ENCODE results near the gene PIEZO2. TPM values are rescaled to one million over a fixed set of nuclear protein-coding genes. Genes with fewer than 3 reads are reported as not detected.

The PIEZO2 gene
- total and polyA plus RNA-seq, 2 experiments from 2014 or later: 24.5 to 70.8 TPM

DNA sequence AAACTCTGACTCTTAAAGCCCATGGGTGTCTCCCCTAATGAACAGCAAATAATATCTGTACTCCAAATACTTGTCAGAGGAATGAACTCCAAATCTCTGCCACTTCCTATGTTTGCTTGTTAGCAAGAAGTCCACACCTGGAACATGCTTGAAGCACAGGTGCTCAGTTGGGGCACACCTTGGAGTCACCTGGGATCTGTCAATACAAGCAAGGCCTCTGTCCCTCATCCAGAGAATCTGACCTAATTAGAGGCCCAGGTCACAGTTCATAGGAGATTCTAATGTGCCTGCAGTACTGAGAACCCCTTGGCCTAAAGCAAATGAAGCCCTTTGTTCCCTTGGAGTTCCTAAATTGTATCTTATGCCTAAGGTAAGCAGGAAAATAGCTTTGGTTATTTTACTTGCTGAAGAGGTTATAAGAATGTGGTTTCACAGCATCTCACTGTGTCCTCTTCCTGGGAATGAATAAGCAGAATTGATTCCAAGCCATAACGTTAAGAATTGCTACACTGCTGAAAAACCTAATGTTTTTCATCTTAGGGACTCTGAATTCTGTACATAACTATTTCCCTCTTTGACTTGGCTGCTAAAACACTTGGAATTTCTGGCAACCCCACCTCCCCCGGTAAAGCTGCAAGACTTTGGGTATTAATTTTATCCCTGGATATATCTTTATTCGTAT lies 113.4 kb downstream of the PIEZO2 start:
- Histone ChIP-seq H3K4me3 (no peak overlapping the region), H3K4me2 (no peak overlapping the region), H3K79me2 (peaks cover 6% of the 10 kb centered on the region), H3K27me3 (no peaks in the 10 kb centered on the region), H3K4me1 (ENCODE audit: insufficient read depth) (peaks cover 20% of the 10 kb centered on the region), H3K36me3 (replicated peaks; ENCODE audit: insufficient read depth, low read depth) (no peaks in the 10 kb centered on the region), H3K9me2 (replicated peaks; ENCODE audit: insufficient read depth) (no peaks in the 10 kb centered on the region), H4K20me1 (ENCODE audit: insufficient read depth, poor library complexity, severe bottlenecking) (no peaks in the 10 kb centered on the region), H3K9me3 (ENCODE audit: low read depth) (no peaks in the 10 kb centered on the region), H3K27ac (no peak overlapping the region), H2AFZ (no peak overlapping the region)
- no peak for DNase-seq (ENCODE audit: low spot score)
- no peak for TF ChIP-seq EZH2phosphoT487 (IDR thresholded peaks at IDR 0.05; ENCODE audit: low read depth, severe bottlenecking, unreplicated experiment)
- TF ChIP-seq, protein P1, sequence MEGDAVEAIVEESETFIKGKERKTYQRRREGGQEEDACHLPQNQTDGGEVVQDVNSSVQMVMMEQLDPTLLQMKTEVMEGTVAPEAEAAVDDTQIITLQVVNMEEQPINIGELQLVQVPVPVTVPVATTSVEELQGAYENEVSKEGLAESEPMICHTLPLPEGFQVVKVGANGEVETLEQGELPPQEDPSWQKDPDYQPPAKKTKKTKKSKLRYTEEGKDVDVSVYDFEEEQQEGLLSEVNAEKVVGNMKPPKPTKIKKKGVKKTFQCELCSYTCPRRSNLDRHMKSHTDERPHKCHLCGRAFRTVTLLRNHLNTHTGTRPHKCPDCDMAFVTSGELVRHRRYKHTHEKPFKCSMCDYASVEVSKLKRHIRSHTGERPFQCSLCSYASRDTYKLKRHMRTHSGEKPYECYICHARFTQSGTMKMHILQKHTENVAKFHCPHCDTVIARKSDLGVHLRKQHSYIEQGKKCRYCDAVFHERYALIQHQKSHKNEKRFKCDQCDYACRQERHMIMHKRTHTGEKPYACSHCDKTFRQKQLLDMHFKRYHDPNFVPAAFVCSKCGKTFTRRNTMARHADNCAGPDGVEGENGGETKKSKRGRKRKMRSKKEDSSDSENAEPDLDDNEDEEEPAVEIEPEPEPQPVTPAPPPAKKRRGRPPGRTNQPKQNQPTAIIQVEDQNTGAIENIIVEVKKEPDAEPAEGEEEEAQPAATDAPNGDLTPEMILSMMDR (IDR thresholded peaks at IDR 0.05; ENCODE audit: poor library complexity): no peak
- no peak for TF ChIP-seq EZH2 (IDR thresholded peaks at IDR 0.05; ENCODE audit: borderline replicate concordance)
- 87% methylated on average over 3 of the region's 3 CpGs for WGBS (ENCODE audit: low lambda C conversion rate, missing lambda C conversion rate)

DNA sequence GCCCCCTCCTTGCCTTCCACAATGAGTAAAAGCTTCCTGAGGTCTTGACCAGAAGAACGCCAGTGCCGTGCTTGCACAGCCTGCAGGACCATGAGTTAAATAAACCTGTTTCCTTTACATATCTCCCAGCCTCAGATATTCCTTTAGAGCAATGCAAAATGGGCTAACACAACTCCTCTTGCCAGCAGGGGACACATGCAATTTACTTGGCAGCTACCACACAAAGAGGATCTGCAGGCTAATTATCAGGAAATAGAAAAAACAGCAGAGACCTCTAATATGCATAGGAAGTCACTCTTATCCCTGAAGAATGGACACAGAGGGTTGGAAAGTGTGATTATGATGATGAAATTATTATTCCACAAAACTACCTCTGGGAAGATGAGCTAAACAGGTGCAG lies 114.0 kb downstream of the PIEZO2 start:
- peaks cover 20% of the 10 kb centered on the region for H3K4me1 ChIP-seq (ENCODE audit: insufficient read depth)
- H3K79me2 ChIP-seq: peaks cover 4% of the 10 kb centered on the region
- no peaks in the 10 kb centered on the region for H3K9me2 ChIP-seq (replicated peaks; ENCODE audit: insufficient read depth)
- no peaks in the 10 kb centered on the region for H4K20me1 ChIP-seq (ENCODE audit: insufficient read depth, poor library complexity, severe bottlenecking)
- 96% methylated on average over 2 of the region's 2 CpGs for WGBS (ENCODE audit: low lambda C conversion rate, missing lambda C conversion rate)
- TF ChIP-seq, protein P1 (IDR thresholded peaks at IDR 0.05; ENCODE audit: poor library complexity): no peak
- no peaks in the 10 kb centered on the region for H3K36me3 ChIP-seq (replicated peaks; ENCODE audit: insufficient read depth, low read depth)
- H2AFZ ChIP-seq: no peak overlapping the region
- no peak overlapping the region for H3K4me3 ChIP-seq
- DNase-seq (ENCODE audit: low spot score): no peak
- H3K27me3 ChIP-seq: no peaks in the 10 kb centered on the region
- no peak overlapping the region for H3K4me2 ChIP-seq
- no peaks in the 10 kb centered on the region for H3K9me3 ChIP-seq (ENCODE audit: low read depth)
- no peak overlapping the region for H3K27ac ChIP-seq

DNA sequence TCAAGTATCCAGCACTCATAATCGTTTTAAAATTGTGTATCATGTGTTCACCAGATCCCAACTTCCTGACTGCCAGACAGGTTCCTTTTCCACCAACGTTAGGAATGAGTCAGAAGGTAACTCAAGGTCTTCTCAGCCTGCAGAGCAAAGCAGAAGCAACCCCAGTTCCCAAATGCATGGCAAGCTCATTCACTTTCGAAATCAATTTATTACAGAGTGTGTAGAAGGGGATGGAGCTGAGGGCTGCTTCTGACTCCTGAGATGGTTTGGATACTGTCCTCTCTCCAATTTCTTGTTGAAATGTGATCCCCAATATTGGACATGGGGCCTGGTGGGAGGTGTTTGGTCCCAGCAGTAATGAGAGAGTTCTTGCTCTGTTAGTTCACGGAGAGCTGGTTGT lies 114.5 kb downstream of the PIEZO2 start:
- no peaks in the 10 kb centered on the region for H3K9me2 ChIP-seq (replicated peaks; ENCODE audit: insufficient read depth)
- H3K27me3 ChIP-seq: no peaks in the 10 kb centered on the region
- no peak overlapping the region for H3K4me2 ChIP-seq
- H3K4me1 ChIP-seq (ENCODE audit: insufficient read depth): peaks cover 20% of the 10 kb centered on the region
- no peaks in the 10 kb centered on the region for H4K20me1 ChIP-seq (ENCODE audit: insufficient read depth, poor library complexity, severe bottlenecking)
- H3K9me3 ChIP-seq (ENCODE audit: low read depth): no peaks in the 10 kb centered on the region
- no peak overlapping the region for H3K4me3 ChIP-seq
- H2AFZ ChIP-seq: no peak overlapping the region
- H3K79me2 ChIP-seq: peaks cover 3% of the 10 kb centered on the region
- no peak for TF ChIP-seq EZH2 (IDR thresholded peaks at IDR 0.05; ENCODE audit: borderline replicate concordance)
- no peak for TF ChIP-seq EZH2phosphoT487 (IDR thresholded peaks at IDR 0.05; ENCODE audit: low read depth, severe bottlenecking, unreplicated experiment)
- TF ChIP-seq, protein P1 (IDR thresholded peaks at IDR 0.05; ENCODE audit: poor library complexity): no peak
- 78% methylated on average over 4 of the region's 4 CpGs for WGBS (ENCODE audit: low lambda C conversion rate, missing lambda C conversion rate)
- no peak overlapping the region for H3K27ac ChIP-seq
- DNase-seq (ENCODE audit: low spot score): no peak
- no peaks in the 10 kb centered on the region for H3K36me3 ChIP-seq (replicated peaks; ENCODE audit: insufficient read depth, low read depth)

All from hepatocyte (in vitro differentiated cells).